ENCODE results near the gene THSD8. TPM values are rescaled to one million over a fixed set of nuclear protein-coding genes. Genes with fewer than 3 reads are reported as not detected.
A peak's percentile ranks its signal among the peaks of the same experiment; 100 is the strongest.
"Not testable (repeated sequence)": the region's sequence is repeated elsewhere in the genome, so short reads cannot be mapped to it uniquely, and the experiment has no call there.

The THSD8 gene
- total RNA-seq, 4 donors from 2014 or later: not detected

- H3K4me1 ChIP-seq: no peaks in the 10 kb centered on the region
- H3K27ac ChIP-seq: no peak overlapping the region
- H3K4me3 ChIP-seq: no peak overlapping the region
- peaks cover 0 to 39% of the 10 kb centered on the region in 2 donors for H3K36me3 ChIP-seq
- 92 to 100% methylated on average over 1 to 5 of the region's 7 CpGs for WGBS, 2 donors (ENCODE audit: low coverage in 1 of 2)
- no peaks in the 10 kb centered on the region for H3K9me3 ChIP-seq
- no peak for ATAC-seq
- no peaks in the 10 kb centered on the region for H3K27me3 ChIP-seq
- no peak for TF ChIP-seq EP300 (IDR thresholded peaks at IDR 0.05)
- no peak for TF ChIP-seq POLR2A (IDR thresholded peaks at IDR 0.05)
- TF ChIP-seq CTCF (IDR thresholded peaks at IDR 0.05): no peak
- TF ChIP-seq POLR2AphosphoS5 (IDR thresholded peaks at IDR 0.05): no peak
These were observed 13.2 kb downstream of the THSD8 start for GRCh38 chr19:12815088-12815487.

GRCh38 chr19:12817188-12817587, 15.3 kb downstream of the THSD8 start:
- H3K27ac ChIP-seq: not testable (repeated sequence)

GRCh38 chr19:12817810-12818209, 15.9 kb downstream of the THSD8 start:
- not testable (repeated sequence) for H3K4me3 ChIP-seq, H3K4me1 ChIP-seq, H3K27me3 ChIP-seq, H3K27ac ChIP-seq, ATAC-seq, H3K9me3 ChIP-seq
- H3K36me3 ChIP-seq: peaks cover 0 to 20% of the 10 kb centered on the region in 2 donors
- whole genome bisulfite sequencing, 2 donors (ENCODE audit: low coverage in 1 of 2): 91 to 93% methylated on average over 3 to 11 of the region's 11 CpGs

More at GRCh38 chr19:12817188-12817587, 15.3 kb downstream of the THSD8 start:
- H3K4me3 ChIP-seq, H3K4me1 ChIP-seq, H3K27me3 ChIP-seq, ATAC-seq, H3K9me3 ChIP-seq: not testable (repeated sequence)
- WGBS, 2 donors (ENCODE audit: low coverage in 1 of 2): 80 to 87% methylated on average over 3 to 5 of the region's 6 CpGs
- H3K36me3 ChIP-seq: peaks cover 0 to 26% of the 10 kb centered on the region in 2 donors

- no peak for ATAC-seq
- Histone ChIP-seq H3K9me3 (peaks cover 0 to 10% (median 0%) of the 10 kb centered on the region in 3 donors), H3K27me3 (peaks cover 35% of the 10 kb centered on the region), H3K4me3 (no peak overlapping the region), H3K4me1 (peaks cover 0 to 6% (median 0%) of the 10 kb centered on the region in 3 donors), H3K36me3 (no peaks in the 10 kb centered on the region), H3K27ac (no peak overlapping the region)
- TF ChIP-seq POLR2A (IDR thresholded peaks at IDR 0.05): no peak
- no peak for TF ChIP-seq EP300 (IDR thresholded peaks at IDR 0.05)
- TF ChIP-seq POLR2AphosphoS5 (IDR thresholded peaks at IDR 0.05): no peak
- TF ChIP-seq CTCF (IDR thresholded peaks at IDR 0.05): no peak
- 50 to 88% methylated on average over 1 to 2 of the region's 2 CpGs for WGBS, 2 donors (ENCODE audit: low coverage in 1 of 2)
These were observed 19.9 kb downstream of the THSD8 start for GRCh38 chr19:12821761-12822160.

- no peak for ATAC-seq
- WGBS, 2 donors (ENCODE audit: low coverage in 1 of 2): 4 to 16% methylated on average over 9 to 10 of the region's 46 CpGs
- peak in 1 of 4 experiments; percentile 27 for TF ChIP-seq CTCF (IDR thresholded peaks at IDR 0.05)
- no peak for TF ChIP-seq POLR2A (IDR thresholded peaks at IDR 0.05)
These were observed 23.6 kb downstream of the THSD8 start for GRCh38 chr19:12825254-12826131.

GRCh38 chr19:12828494-12828893, 26.6 kb downstream of the THSD8 start:
- Histone ChIP-seq H3K9me3 (no peaks in the 10 kb centered on the region), H3K27ac (no peak overlapping the region), H3K4me1 (peaks cover 0 to 27% (median 0%) of the 10 kb centered on the region in 3 donors), H3K36me3 (no peaks in the 10 kb centered on the region), H3K4me3 (no peak overlapping the region), H3K27me3 (peaks cover 100% of the 10 kb centered on the region)
- no peak for TF ChIP-seq CTCF (IDR thresholded peaks at IDR 0.05)
- TF ChIP-seq EP300 (IDR thresholded peaks at IDR 0.05): no peak
- no peak for TF ChIP-seq POLR2AphosphoS5 (IDR thresholded peaks at IDR 0.05)
- TF ChIP-seq POLR2A (IDR thresholded peaks at IDR 0.05): no peak
- 14% methylated on average over 1 of the region's 23 CpGs; no CpG with 5 or more reads in 1 of the 2 donors for WGBS, 2 donors (ENCODE audit: low coverage in 1 of 2)
- ATAC-seq: no peak

More at GRCh38 chr19:12825254-12826131, 23.6 kb downstream of the THSD8 start:
- H3K36me3 ChIP-seq: no peaks in the 10 kb centered on the region
- peaks cover 0 to 14% (median 0%) of the 10 kb centered on the region in 3 donors for H3K4me1 ChIP-seq
- peaks cover 72% of the 10 kb centered on the region for H3K27me3 ChIP-seq
- peaks cover 0 to 10% (median 0%) of the 10 kb centered on the region in 3 donors for H3K9me3 ChIP-seq
- no peak overlapping the region for H3K27ac ChIP-seq
- H3K4me3 ChIP-seq: no peak overlapping the region

Measured in gastroesophageal sphincter (tissue), 4 donors.